ENCODE measurements around the gene GLB1L3. TPM values are rescaled to one million over a fixed set of nuclear protein-coding genes. Genes with fewer than 3 reads are reported as not detected.

Gene GLB1L3
- total and polyA plus RNA-seq, 2 of the 4 experiments (the other 2 are of a cell fraction): not detected

- no peak for DNase-seq
- H3K23ac ChIP-seq (ENCODE audit: low read depth, low read length): no peak overlapping the region
- H3K27me3 ChIP-seq (ENCODE audit: control insufficient read depth, insufficient read depth, low read length): no peaks in the 10 kb centered on the region
- peaks cover 35% of the 10 kb centered on the region for H3K36me3 ChIP-seq (ENCODE audit: control insufficient read depth, insufficient read depth, low read length)
- no peaks in the 10 kb centered on the region for H3K9me3 ChIP-seq (ENCODE audit: control insufficient read depth, insufficient read depth, low read length)
- no peak overlapping the region for H2BK15ac ChIP-seq (ENCODE audit: low read depth, low read length)
- no peak overlapping the region for H3K18ac ChIP-seq (ENCODE audit: low read depth, low read length)
- no peak overlapping the region for H2AK9ac ChIP-seq (replicated peaks; ENCODE audit: low read depth, low read length, poor library complexity)
- no peaks in the 10 kb centered on the region for H4K20me1 ChIP-seq (ENCODE audit: insufficient read depth, low read length)
- no peak overlapping the region for H2AK5ac ChIP-seq (ENCODE audit: low read depth, low read length)
- no peak overlapping the region for H2BK20ac ChIP-seq (ENCODE audit: low read depth, low read length)
- H4K5ac ChIP-seq (ENCODE audit: low read depth, low read length): no peak overlapping the region
- no peak for ATAC-seq (ENCODE audit: low read depth)
- no peak overlapping the region for H3K4ac ChIP-seq (ENCODE audit: low read depth, low read length)
- no peak overlapping the region for H3K9ac ChIP-seq (ENCODE audit: low read depth, low read length)
- no peak overlapping the region for H3K4me3 ChIP-seq (ENCODE audit: insufficient read depth, low read depth, low read length)
- in situ Hi-C loops (cut with MboI; ENCODE audit: low sequenced_read_pairs) (loop anchor here (10.0 kb wide), 1 partner anchor 205 kb away; no protein-coding TSS in a partner anchor), intact Hi-C loops (cut with micrococcal nuclease) (loop anchor here (10.0 kb wide), 1 partner anchor 205 kb away; no protein-coding TSS in a partner anchor), dilution Hi-C loops (cut with HindIII; ENCODE audit: low sequenced_read_pairs, unreplicated experiment) (no loop called here)
- CTCF ChIA-PET: no interaction called here
- POLR2A ChIA-PET (ENCODE audit: unreplicated experiment): no interaction called here
- H2BK120ac ChIP-seq (ENCODE audit: low read depth, low read length): no peak overlapping the region
- H2BK5ac ChIP-seq (ENCODE audit: low read depth, low read length, poor library complexity, severe bottlenecking): no peak overlapping the region
- no CpG with 5 or more reads among the region's 3 CpGs for WGBS, 2 experiments (ENCODE audit: extremely low coverage in 2 of 2, insufficient read length in 1 of 2)
- H3K4me2 ChIP-seq (ENCODE audit: low read depth, low read length): no peak overlapping the region
- BruUV-seq (replicated peaks): no TSS peak
- no peaks in the 10 kb centered on the region; the same call in 1 of the 2 replicates for H3K4me1 ChIP-seq (ENCODE audit: control insufficient read depth, insufficient read depth, low read length)
- no peak overlapping the region for H3K27ac ChIP-seq (ENCODE audit: insufficient read depth, low read length)
- H4K8ac ChIP-seq (ENCODE audit: low read depth in 2 of 2, low read length in 2 of 2): no peak overlapping the region
- H3K79me1 ChIP-seq (ENCODE audit: low read depth in 1 of 2, low read length in 2 of 2): peaks cover 6 to 23% of the 10 kb centered on the region in 2 experiments; a peak in 3 of 4 replicates
- H3K9me1 ChIP-seq (ENCODE audit: insufficient read depth, low read length): no peaks in the 10 kb centered on the region; the same call in 1 of the 2 replicates
- H3K56ac ChIP-seq (ENCODE audit: extremely low read depth, insufficient read depth, low read length): no peak overlapping the region
- no peak overlapping the region for H3K14ac ChIP-seq (replicated peaks; ENCODE audit: low read depth, low read length)
- no peak for TF ChIP-seq FOS (IDR thresholded peaks at IDR 0.05; ENCODE audit: low read depth, low read length)
- TF ChIP-seq POLR2A (IDR thresholded peaks at IDR 0.05; ENCODE audit: low read depth, low read length): no peak
- TF ChIP-seq RAD21 (IDR thresholded peaks at IDR 0.05; ENCODE audit: low read length): no peak
- TF ChIP-seq CHD1 (IDR thresholded peaks at IDR 0.05; ENCODE audit: low read depth, low read length): no peak
- no peak for TF ChIP-seq MAZ (IDR thresholded peaks at IDR 0.05; ENCODE audit: borderline replicate concordance, low read depth, low read length)
- TF ChIP-seq CTCF (conservative IDR thresholded peaks at IDR 0.05; ENCODE audit: low read depth, low read length): no peak
- no peak for TF ChIP-seq CEBPB (IDR thresholded peaks at IDR 0.05; ENCODE audit: low read depth, low read length)
- no peak for TF ChIP-seq BHLHE40 (IDR thresholded peaks at IDR 0.05; ENCODE audit: low read depth, low read length)
- TF ChIP-seq MXI1 (IDR thresholded peaks at IDR 0.05; ENCODE audit: borderline replicate concordance, low read depth, low read length): no peak
- no peak for TF ChIP-seq NFE2L2 (IDR thresholded peaks at IDR 0.05; ENCODE audit: low read depth, low read length)
- no peak overlapping the region for H4K91ac ChIP-seq (ENCODE audit: insufficient read depth, low read depth, low read length)
- no peak overlapping the region for H2AFZ ChIP-seq (replicated peaks; ENCODE audit: low read length, poor library complexity)
Measured at GRCh38 chr11:134250246-134250645, 25.9 kb upstream of the GLB1L3 start.

All from IMR-90 (cell line).